Loucy (cell line): Measurements from ENCODE around the gene LILRB5.

Source experiments
- EZH2phosphoT487 ChIP-seq: fragments of 200-600 bp; IDR thresholded peaks from 2 replicates; pipeline ENCODE4 v1.6.1; 2018; ENCODE audit warnings: antibody characterized with exemption, mild to moderate bottlenecking, moderate library complexity, borderline replicate concordance
- TF ChIP-seq, protein P1 (sequence below): fragments of 200-600 bp; sonication (generic); conservative IDR thresholded peaks from 2 replicates; pipeline ENCODE4 v1.5.1; 2014; ENCODE audit warnings: mild to moderate bottlenecking, antibody characterized with exemption, low read length

DNA sequence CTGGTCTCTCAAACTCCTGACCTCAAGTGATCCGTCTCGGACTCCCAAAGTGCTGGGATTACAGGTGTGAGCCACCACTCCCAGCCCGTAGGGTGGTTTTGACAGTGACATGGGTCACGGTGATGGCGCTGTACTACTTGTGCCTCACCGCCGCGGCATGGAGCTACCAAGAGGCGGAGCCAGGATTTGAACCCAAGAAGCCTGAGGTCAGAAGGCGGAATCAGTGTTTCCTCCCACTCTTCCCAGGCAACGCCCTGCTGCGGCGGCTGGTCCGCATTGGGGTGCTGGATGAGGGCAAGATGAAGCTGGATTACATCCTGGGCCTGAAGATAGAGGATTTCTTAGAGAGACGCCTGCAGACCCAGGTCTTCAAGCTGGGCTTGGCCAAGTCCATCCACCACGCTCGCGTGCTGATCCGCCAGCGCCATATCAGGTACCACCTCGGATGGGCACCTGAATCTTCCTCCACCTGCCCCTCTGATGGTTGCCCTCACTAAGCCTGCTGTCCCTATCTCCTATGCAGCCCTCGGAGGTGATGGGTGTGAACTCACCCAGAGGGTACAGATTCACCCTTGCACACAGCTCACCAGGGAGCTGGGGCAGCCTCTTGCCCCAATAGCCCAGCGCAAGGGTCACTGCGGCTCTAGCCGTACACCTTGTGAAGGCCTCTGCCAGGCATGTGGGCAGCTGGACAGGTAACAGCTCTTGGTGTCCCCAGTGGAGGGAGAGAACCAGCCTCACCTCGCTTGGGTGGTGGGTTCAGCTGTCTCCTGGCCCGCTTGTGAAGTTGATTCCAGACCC lies 50.8 kb downstream of the LILRB5 start:
- TF ChIP-seq, protein P1, sequence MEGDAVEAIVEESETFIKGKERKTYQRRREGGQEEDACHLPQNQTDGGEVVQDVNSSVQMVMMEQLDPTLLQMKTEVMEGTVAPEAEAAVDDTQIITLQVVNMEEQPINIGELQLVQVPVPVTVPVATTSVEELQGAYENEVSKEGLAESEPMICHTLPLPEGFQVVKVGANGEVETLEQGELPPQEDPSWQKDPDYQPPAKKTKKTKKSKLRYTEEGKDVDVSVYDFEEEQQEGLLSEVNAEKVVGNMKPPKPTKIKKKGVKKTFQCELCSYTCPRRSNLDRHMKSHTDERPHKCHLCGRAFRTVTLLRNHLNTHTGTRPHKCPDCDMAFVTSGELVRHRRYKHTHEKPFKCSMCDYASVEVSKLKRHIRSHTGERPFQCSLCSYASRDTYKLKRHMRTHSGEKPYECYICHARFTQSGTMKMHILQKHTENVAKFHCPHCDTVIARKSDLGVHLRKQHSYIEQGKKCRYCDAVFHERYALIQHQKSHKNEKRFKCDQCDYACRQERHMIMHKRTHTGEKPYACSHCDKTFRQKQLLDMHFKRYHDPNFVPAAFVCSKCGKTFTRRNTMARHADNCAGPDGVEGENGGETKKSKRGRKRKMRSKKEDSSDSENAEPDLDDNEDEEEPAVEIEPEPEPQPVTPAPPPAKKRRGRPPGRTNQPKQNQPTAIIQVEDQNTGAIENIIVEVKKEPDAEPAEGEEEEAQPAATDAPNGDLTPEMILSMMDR, result no peak
- no peak for TF ChIP-seq EZH2phosphoT487
